ENCODE data around the gene RNPS1.

DNA sequence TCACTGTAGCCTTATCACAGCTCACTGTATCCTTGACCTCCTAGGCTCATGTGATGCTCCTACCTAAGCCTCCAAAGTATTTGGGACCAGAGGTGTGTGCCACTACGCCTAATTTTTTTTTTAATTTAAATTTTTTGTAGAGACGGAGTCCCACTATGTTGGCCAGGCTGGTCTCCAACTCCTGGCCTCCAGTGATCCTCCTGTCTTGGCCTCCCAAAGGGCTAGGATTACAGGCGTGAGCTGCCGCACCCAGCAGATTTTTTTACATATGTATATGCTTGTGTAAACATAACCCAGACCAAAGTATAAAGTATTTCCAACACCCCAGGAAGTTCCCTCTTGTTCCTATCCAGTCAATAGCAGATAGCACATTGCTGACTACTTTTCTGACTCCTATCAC is 51.6 kb downstream of the RNPS1 start:
- TF ChIP-seq, protein P1, sequence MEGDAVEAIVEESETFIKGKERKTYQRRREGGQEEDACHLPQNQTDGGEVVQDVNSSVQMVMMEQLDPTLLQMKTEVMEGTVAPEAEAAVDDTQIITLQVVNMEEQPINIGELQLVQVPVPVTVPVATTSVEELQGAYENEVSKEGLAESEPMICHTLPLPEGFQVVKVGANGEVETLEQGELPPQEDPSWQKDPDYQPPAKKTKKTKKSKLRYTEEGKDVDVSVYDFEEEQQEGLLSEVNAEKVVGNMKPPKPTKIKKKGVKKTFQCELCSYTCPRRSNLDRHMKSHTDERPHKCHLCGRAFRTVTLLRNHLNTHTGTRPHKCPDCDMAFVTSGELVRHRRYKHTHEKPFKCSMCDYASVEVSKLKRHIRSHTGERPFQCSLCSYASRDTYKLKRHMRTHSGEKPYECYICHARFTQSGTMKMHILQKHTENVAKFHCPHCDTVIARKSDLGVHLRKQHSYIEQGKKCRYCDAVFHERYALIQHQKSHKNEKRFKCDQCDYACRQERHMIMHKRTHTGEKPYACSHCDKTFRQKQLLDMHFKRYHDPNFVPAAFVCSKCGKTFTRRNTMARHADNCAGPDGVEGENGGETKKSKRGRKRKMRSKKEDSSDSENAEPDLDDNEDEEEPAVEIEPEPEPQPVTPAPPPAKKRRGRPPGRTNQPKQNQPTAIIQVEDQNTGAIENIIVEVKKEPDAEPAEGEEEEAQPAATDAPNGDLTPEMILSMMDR (conservative IDR thresholded peaks at IDR 0.05; ENCODE audit: low read depth, low read length), result no peak
- TF ChIP-seq EZH2phosphoT487 (IDR thresholded peaks at IDR 0.05; ENCODE audit: borderline replicate concordance, low read length), result no peak
- TF ChIP-seq EZH2 (IDR thresholded peaks at IDR 0.05; ENCODE audit: low read length, unreplicated experiment), result no peak
